GM21737 (cell line): ENCODE measurements around the gene ANTKMT.
"Not testable (repeated sequence)": the region's sequence is repeated elsewhere in the genome, so short reads cannot be mapped to it uniquely, and the experiment has no call there.

ENCODE experiments used
- ATAC-seq: cut with Tn5 transposase; IDR thresholded peaks from one replicate; pipeline ENCODE4 v1.9.1; 2021; ENCODE audit warnings: mild to moderate bottlenecking, moderate library complexity; ENCODE audit not compliant: unreplicated experiment

ANTKMT gene

DNA sequence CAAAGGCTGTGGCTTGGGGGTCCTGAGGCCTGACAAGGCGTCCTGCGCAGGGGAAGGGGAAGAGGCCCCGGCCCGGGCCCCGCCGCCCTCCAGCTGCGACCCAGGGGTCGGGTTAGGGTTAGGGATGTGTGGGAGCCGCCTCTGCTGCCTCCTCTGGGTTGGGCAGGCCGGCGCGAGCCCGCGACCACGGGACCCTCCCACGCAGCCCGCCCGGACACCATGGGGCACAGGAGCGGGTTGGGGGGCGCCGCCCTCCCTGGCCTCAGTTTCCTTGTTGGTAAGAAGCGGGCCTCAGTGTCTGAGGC, 19.5 kb downstream of the ANTKMT start:
- peak; percentile 25 for ATAC-seq

DNA sequence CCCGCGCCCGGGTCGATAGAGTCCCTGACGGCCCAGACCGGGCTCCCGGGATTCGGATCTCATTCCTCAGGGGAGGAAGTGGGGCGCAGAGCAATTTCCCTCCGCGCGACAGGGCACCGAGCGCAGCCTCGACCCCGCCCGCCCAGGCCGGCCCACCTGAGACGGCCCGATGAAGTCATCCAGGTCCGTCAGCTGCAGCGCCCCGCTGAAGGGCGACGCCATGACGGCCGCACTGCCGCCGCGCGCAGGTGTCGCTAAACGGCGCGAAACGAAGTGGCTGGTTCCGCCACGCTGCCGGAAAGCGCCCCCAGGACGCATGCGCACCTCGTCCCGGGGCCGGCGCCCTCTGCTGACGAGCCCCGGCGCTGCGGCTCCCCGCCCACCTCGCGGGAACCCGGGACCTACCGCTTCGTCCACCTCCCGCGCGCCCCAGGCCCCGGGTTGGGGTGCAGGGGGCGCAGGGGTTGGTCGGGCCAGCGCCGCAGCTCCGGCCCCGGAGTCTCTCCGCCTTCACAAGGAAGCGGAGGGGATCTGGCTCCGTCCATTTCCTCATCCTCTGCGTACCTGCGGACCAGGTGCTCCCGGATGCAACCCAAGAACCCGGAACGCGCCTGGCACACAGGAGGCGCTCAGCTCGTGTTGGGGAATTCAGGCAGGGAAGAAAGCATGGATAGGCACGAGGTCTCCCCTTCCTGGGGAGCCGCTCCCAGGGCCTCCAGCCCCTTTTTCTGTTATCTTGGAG, 20.0 kb downstream of the ANTKMT start, which contains the start of gene CIAO3:
CIAO3 (minus strand) TSS at position 234 of the 742 bp plus-strand sequence; CDS start at position 222, 12 bp downstream.
- peak; percentile 69 for ATAC-seq

DNA sequence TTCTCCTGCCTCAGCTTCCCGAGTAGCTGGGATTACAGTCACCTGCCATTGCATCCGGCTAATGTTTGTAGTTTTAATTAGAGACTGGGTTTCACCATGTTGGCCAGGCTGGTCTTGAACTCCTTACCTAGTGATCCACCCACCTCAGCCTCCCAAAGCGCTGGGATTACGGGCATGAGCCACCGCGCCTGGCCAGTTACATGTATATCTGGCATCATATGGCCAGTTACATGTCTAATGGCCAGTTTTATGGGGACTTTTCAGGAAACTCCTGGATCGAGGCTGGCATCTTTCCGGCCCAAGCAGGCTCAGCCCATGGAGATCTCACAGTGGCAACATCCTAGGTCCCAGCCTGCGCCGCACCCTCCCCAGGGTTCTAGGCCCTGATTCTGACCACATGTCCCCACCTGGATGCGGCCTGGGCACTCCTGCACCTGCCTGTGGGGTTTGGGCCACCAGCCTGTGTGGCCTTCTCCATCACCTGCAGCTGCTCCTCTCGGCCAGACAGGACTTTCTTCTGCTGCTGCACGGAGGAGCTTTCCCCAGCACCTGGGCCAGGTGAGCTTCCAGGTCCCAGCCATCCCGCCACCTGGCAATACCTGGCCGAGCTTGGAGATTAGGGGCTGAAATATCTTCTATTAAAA, 21.2 kb downstream of the ANTKMT start:
- ATAC-seq, result no peak

DNA sequence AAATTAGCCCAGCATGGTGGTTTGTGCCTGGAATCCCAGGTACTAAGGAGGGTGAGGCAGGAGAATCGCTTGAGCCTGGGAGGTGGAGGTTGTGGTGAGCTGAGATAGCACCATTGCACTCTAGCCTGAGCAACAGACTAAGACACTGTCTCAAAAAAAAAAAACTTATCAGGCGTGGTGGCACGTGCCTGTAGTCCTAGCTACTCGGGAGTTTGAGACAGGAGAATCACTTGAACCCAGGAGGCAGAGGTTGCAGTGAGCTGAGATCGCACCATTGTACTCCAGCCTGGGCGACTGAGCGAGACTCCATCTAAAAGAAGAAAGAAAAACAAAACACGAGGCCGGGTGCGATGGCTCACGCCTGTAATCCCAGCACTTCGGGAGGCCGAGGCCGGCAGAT, 21.9 kb downstream of the ANTKMT start:
- ATAC-seq, result not testable (repeated sequence)

GRCh38 chr16:743794-744500, 23.0 kb downstream of the ANTKMT start:
- ATAC-seq, result no peak

DNA sequence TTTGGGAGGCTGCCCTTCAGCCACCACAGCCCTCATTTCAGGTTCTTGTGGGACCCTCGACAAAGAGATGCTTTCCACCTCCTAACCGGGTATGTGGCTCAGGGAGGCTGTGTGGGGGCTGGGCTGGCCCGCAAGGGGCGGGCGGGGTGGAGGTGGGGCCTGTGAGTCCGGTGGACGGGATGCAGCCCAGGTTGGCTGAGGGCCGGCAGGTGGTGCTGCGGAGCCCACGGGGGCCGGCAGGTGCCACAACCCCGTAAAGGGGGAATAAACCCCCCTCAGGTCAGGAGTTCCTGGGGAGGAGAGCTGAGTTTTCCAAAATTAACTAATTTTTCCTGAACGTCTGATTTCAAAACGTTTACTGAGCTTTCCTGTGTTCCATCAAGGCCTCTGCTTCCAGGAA, 24.8 kb downstream of the ANTKMT start:
- ATAC-seq, result no peak

GRCh38 chr16:746637-747036, 25.7 kb downstream of the ANTKMT start:
- ATAC-seq, result no peak

DNA sequence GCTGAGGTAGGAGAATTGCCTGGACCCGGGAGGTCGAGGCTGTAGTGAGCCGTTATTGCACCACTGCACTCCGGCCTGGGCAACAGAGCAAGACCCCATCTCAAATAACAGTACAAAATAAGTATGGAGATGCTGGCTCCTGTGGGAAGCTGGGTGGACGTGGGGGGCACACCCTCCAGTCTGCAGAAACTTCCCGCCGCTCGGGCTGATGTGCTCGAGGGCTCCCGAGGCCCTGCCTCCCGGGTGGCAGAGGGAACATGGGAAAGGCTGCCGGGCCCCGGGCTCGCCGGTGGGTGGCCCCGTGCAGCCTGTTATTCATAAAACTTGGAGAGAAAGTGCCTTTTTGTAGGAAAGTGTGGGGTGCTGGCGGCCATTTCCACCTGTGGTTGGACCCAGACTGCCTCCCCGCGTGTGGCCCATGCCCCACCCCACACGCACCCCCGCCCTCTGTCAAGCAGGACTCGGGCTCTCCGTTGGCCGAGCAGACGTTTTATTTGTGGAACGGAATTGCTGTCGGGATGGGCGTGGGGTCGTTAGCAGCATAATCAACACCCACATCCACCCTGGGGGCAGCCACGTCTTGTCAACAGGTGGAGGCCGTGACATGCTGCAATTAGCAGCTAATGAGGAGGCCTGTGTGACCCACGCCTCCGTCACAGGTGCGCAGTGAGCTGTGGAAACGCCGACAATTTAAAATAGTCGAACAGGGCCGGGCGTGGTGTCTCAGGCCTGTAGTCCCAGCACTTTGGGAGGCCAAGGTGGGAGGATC, 27.2 kb downstream of the ANTKMT start:
- no peak for ATAC-seq

GRCh38 chr16:749010-749409, 28.1 kb downstream of the ANTKMT start:
- ATAC-seq, result no peak

DNA sequence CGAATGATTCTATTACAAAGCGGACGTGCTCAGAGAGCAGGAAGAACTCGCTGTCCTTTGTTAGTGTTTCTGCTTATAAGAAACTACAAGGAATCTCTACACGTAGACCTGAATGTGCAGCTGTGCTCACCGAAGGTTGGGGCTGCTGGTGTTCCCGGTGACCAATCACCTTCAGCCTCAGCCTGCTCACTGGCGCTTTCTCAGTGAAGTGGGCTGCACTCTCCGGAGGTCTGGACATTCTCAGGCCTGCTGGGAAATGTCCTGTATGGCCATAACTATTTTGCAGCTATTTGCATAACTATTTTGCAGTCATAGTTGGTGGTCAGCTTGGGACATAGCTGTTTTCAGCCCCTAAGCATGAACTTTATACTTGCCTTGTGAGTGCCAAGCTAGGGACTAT, 29.5 kb downstream of the ANTKMT start:
- ATAC-seq, result no peak

- no peak for ATAC-seq
These were observed 30.4 kb downstream of the ANTKMT start for GRCh38 chr16:751152-752006.

- no peak for ATAC-seq
These were observed 31.0 kb downstream of the ANTKMT start for GRCh38 chr16:752007-752312.

- ATAC-seq, result not testable (repeated sequence)
These were observed 33.2 kb downstream of the ANTKMT start for GRCh38 chr16:754121-754607.

GRCh38 chr16:754656-755055, 33.7 kb downstream of the ANTKMT start:
- ATAC-seq, result no peak

- no peak for ATAC-seq
These were observed 35.5 kb downstream of the ANTKMT start for GRCh38 chr16:756428-756827.

DNA sequence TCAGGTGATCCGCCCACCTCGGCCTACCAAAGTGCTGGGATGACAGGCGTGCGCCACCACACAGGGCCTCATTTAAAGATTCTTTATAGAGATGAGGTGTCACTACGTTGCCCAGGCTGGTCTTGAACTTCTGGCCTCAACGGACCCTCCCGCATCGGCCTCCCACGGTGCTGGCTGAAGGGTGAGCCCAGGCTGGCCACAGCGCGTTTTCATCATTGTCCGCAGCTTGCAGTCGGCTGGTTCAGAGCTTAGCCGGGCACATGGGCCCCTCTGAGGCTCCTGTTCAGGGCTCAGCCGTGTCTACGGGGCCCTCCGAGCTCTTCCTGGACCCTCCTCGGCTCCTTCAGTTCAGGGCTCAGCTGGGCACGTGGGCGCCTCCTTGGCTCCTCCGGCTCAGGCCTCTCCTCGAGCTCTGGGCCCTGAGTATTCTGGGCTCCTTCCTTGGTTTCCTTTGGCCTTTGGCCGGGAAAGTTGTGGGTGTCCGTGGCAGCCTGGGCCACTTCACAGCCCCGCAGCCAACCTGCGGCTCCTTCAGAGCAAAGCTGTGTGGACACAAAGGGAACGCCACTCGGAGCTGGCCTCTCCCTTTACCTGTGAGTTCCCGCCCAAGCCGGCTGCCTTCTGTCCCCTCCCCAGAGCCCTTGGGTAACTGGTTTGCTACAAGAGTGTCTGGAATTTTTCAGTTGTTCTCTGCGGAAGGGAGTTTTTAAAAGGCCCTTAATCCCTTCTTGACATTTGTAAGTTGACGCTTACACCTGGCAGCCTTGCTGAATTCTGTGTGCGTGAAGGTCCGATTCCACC, 38.4 kb downstream of the ANTKMT start:
- no peak for ATAC-seq

- no peak for ATAC-seq
These were observed 39.1 kb downstream of the ANTKMT start for GRCh38 chr16:760065-760464.

GRCh38 chr16:760545-761343, 39.8 kb downstream of the ANTKMT start, which contains the start of gene MSLN:
Gene MSLN, plus strand, starts transcription at chr16:760734. Its CDS starts 1,947 bp downstream, at chr16:762681.
- ATAC-seq, result no peak
